Activated effector memory CD4-positive, alpha-beta T cell treated with anti-CD3 and anti-CD28 coated beads, Interleukin-2, amount 50 U/mL, for 16 hours (primary cell): ENCODE data around the gene CMC2.

Source experiments
- DNase-seq: peaks from one replicate; pipeline ENCODE4 v3.0.0-alpha.2; 2020

CMC2 gene

GRCh38 chr16:80971819-80972218 lies 34.9 kb downstream of the CMC2 start:
- DNase-seq, result no peak

- DNase-seq, result no peak
Observed at GRCh38 chr16:80969114-80969484, 37.6 kb downstream of the CMC2 start.

GRCh38 chr16:80968386-80969113 lies 38.1 kb downstream of the CMC2 start:
- DNase-seq, result no peak

- DNase-seq, result no peak
Observed at GRCh38 chr16:80966617-80967016, 40.1 kb downstream of the CMC2 start.

GRCh38 chr16:80964351-80964750 lies 42.3 kb downstream of the CMC2 start:
- DNase-seq, result no peak

GRCh38 chr16:80962879-80963278 lies 43.8 kb downstream of the CMC2 start:
- no peak for DNase-seq

GRCh38 chr16:80958284-80958683 lies 48.4 kb downstream of the CMC2 start:
- DNase-seq, result no peak

- no peak for DNase-seq
Observed at GRCh38 chr16:80954985-80955384, 51.7 kb downstream of the CMC2 start.

- peak; percentile 74 for DNase-seq
Observed at GRCh38 chr16:80948886-80949493, 57.7 kb downstream of the CMC2 start.

GRCh38 chr16:80947708-80948625 lies 58.7 kb downstream of the CMC2 start:
- DNase-seq, result no peak

- no peak for DNase-seq
Observed at GRCh38 chr16:80947239-80947638, 59.4 kb downstream of the CMC2 start.

GRCh38 chr16:80946481-80946880 lies 60.2 kb downstream of the CMC2 start:
- DNase-seq, result no peak

GRCh38 chr16:80940069-80940856 lies 66.4 kb downstream of the CMC2 start:
- DNase-seq, result no peak

- no peak for DNase-seq
Observed at GRCh38 chr16:80938879-80939260, 67.8 kb downstream of the CMC2 start.

GRCh38 chr16:80938004-80938878 lies 68.4 kb downstream of the CMC2 start:
- no peak for DNase-seq

GRCh38 chr16:80936410-80936809 lies 70.3 kb downstream of the CMC2 start:
- no peak for DNase-seq

- DNase-seq, result peak; percentile 8
Observed at GRCh38 chr16:80935691-80936090, 71.0 kb downstream of the CMC2 start.

GRCh38 chr16:80932708-80933095 lies 74.0 kb downstream of the CMC2 start:
- DNase-seq, result no peak

GRCh38 chr16:80931801-80932707 lies 74.6 kb downstream of the CMC2 start:
- DNase-seq, result peak; percentile 64

- DNase-seq, result peak; percentile 74
Observed at GRCh38 chr16:80924372-80924978, 82.2 kb downstream of the CMC2 start.
